ENCODE measurements around the gene PCSK6. TPM values are rescaled to one million over a fixed set of nuclear protein-coding genes. Genes with fewer than 3 reads are reported as not detected.

PCSK6 gene
- total and polyA plus RNA-seq, 2 of the 8 experiments (the other 6 are each of a cell fraction or from before 2014, with no cell fraction given), result 1.9 to 4.0 TPM

GRCh38 chr15:101505610-101506337 lies 16.3 kb upstream of the PCSK6 start (continued):
- TF ChIP-seq SUZ12 (IDR thresholded peaks at IDR 0.05; ENCODE audit: low read length) (no peak), NRF1 (IDR thresholded peaks at IDR 0.05; ENCODE audit: low read depth, low read length) (no peak), FOSL1 (IDR thresholded peaks at IDR 0.05; ENCODE audit: insufficient read depth, low read depth, low read length) (no peak), SP4 (IDR thresholded peaks at IDR 0.05; ENCODE audit: low read length) (no peak), RBBP5 (IDR thresholded peaks at IDR 0.05; ENCODE audit: borderline replicate concordance, low read depth, low read length) (no peak), SRF (IDR thresholded peaks at IDR 0.05; ENCODE audit: low read depth, low read length) (no peak), POLR2AphosphoS5 (IDR thresholded peaks at IDR 0.05; ENCODE audit: low read depth, low read length) (no peak), RNF2 (IDR thresholded peaks at IDR 0.05; ENCODE audit: borderline replicate concordance, low read depth, low read length, missing control alignments, poor library complexity, severe bottlenecking) (no peak), GABPA (IDR thresholded peaks at IDR 0.05; ENCODE audit: borderline replicate concordance, insufficient read depth, low read length) (no peak), USF2 (IDR thresholded peaks at IDR 0.05; ENCODE audit: low read length) (no peak)

Measured in H1 (cell line).